H9 (cell line): Measurements from ENCODE around the gene NFASC. TPM values are rescaled to one million over a fixed set of nuclear protein-coding genes. Genes with fewer than 3 reads are reported as not detected.

Source experiments
- DNase-seq: peaks from one replicate; pipeline ENCODE4 v3.0.0-alpha.2; 2017
- H2AFZ ChIP-seq: one replicate; pipeline ENCODE4 v1.6.1; 2013; ENCODE audit warnings: mild to moderate bottlenecking, low read length, control low read depth, moderate library complexity
- H2AK5ac ChIP-seq: 2 replicates; pipeline ENCODE4 v1.6.1; 2013; ENCODE audit warnings: low read length, control low read depth, mixed read lengths; ENCODE audit not compliant: insufficient read length
- H2BK120ac ChIP-seq: one replicate; pipeline ENCODE4 v1.6.1; 2013; ENCODE audit warnings: low read depth, mild to moderate bottlenecking, low read length, control low read depth, inconsistent platforms; ENCODE audit not compliant: poor library complexity, severe bottlenecking
- H2BK12ac ChIP-seq: 2 replicates; pipeline ENCODE4 v1.6.1; 2013; ENCODE audit warnings: low read length, control low read depth, mixed read lengths, low read depth; ENCODE audit not compliant: insufficient read length
- H2BK15ac ChIP-seq: 2 replicates; pipeline ENCODE4 v1.6.1; 2013; ENCODE audit warnings: low read depth, low read length, control low read depth
- H2BK20ac ChIP-seq: one replicate; pipeline ENCODE4 v1.6.1; 2013; ENCODE audit warnings: low read depth, mild to moderate bottlenecking, low read length, control low read depth, inconsistent platforms; ENCODE audit not compliant: poor library complexity, severe bottlenecking
- H2BK5ac ChIP-seq: 2 replicates; pipeline ENCODE4 v1.6.1; 2013; ENCODE audit warnings: low read length, control low read depth, mixed read lengths; ENCODE audit not compliant: insufficient read length
- H3K14ac ChIP-seq: 2 replicates; pipeline ENCODE4 v1.6.1; 2013; ENCODE audit warnings: low read length, control low read depth; ENCODE audit not compliant: insufficient read depth
- H3K18ac ChIP-seq: 2 replicates; pipeline ENCODE4 v1.6.1; 2013; ENCODE audit warnings: low read depth, mild to moderate bottlenecking, mixed read lengths, low read length, control low read depth; ENCODE audit not compliant: insufficient read length
- H3K23ac ChIP-seq: 2 replicates; pipeline ENCODE4 v1.6.1; 2013; ENCODE audit warnings: low read length, control low read depth, mixed read lengths, low read depth; ENCODE audit not compliant: insufficient read length
- H3K23me2 ChIP-seq: 2 replicates; pipeline ENCODE4 v1.6.1; 2013; ENCODE audit warnings: low read depth, mild to moderate bottlenecking, mixed read lengths, low read length, control low read depth; ENCODE audit not compliant: insufficient read length, poor library complexity, severe bottlenecking
- H3K27ac ChIP-seq: 2 replicates; pipeline ENCODE4 v1.5.1; 2013; ENCODE audit warnings: low read length, control low read depth, mixed read lengths, low read depth; ENCODE audit not compliant: insufficient read length
- H3K27me3 ChIP-seq: 2 replicates; pipeline ENCODE4 v1.6.1; 2013; ENCODE audit warnings: low read length, control low read depth, inconsistent platforms; ENCODE audit not compliant: insufficient read depth
- H3K4ac ChIP-seq: 2 replicates; pipeline ENCODE4 v1.6.1; 2013; ENCODE audit warnings: low read depth, mild to moderate bottlenecking, control low read depth, inconsistent platforms, low read length, moderate library complexity
- H3K4me1 ChIP-seq: 2 replicates; pipeline ENCODE4 v1.6.1; 2013; ENCODE audit warnings: low read length, control low read depth, inconsistent platforms; ENCODE audit not compliant: insufficient read depth
- H3K4me2 ChIP-seq: 2 replicates; pipeline ENCODE4 v1.6.1; 2013; ENCODE audit warnings: low read length, control low read depth, mixed read lengths; ENCODE audit not compliant: insufficient read length, insufficient read depth
- H3K56ac ChIP-seq: 2 replicates; pipeline ENCODE4 v1.6.1; 2013; ENCODE audit warnings: low read depth, mild to moderate bottlenecking, mixed read lengths, low read length, control low read depth; ENCODE audit not compliant: insufficient read length
- H3K79me1 ChIP-seq: 2 replicates; pipeline ENCODE4 v1.6.1; 2013; ENCODE audit warnings: low read depth, mild to moderate bottlenecking, moderate library complexity, low read length, control low read depth, inconsistent platforms; ENCODE audit not compliant: insufficient read depth, poor library complexity, severe bottlenecking
- H3K79me2 ChIP-seq: 2 replicates; pipeline ENCODE4 v1.6.1; 2013; ENCODE audit warnings: low read length, control low read depth, inconsistent platforms; ENCODE audit not compliant: insufficient read depth
- H3K9ac ChIP-seq: 2 replicates; pipeline ENCODE4 v1.6.1; 2013; ENCODE audit warnings: low read length, control low read depth, mixed read lengths; ENCODE audit not compliant: insufficient read length; ENCODE audit errors: extremely low read depth
- H3K9me3 ChIP-seq: one replicate; pipeline ENCODE4 v1.6.1; 2013; ENCODE audit warnings: low read depth, low read length, inconsistent platforms; ENCODE audit not compliant: control insufficient read depth
- H3T11ph ChIP-seq: one replicate; pipeline ENCODE4 v1.6.1; 2013; ENCODE audit warnings: mild to moderate bottlenecking, low read length, control low read depth, inconsistent platforms
- H4K20me1 ChIP-seq: one replicate; pipeline ENCODE4 v1.6.1; 2013; ENCODE audit not compliant: control insufficient read depth, insufficient read length, insufficient read depth
- H4K5ac ChIP-seq: 2 replicates; pipeline ENCODE4 v1.6.1; 2013; ENCODE audit warnings: low read depth, mild to moderate bottlenecking, mixed read lengths, low read length, control low read depth; ENCODE audit not compliant: insufficient read length
- H4K8ac ChIP-seq: replicated peaks from 2 replicates; pipeline ENCODE4 v1.6.1; 2013; ENCODE audit warnings: low read length, control low read depth, mixed read lengths, low read depth; ENCODE audit not compliant: insufficient read length
- H4K91ac ChIP-seq: 2 replicates; pipeline ENCODE4 v1.6.1; 2013; ENCODE audit warnings: low read depth, mild to moderate bottlenecking, moderate library complexity, mixed read lengths, low read length, control low read depth; ENCODE audit not compliant: insufficient read length
- H3K27ac Mint-ChIP-seq, 3 experiments: 2 replicates in 2 of 3; 3 replicates in 1 of 3; pipeline ENCODE4 v1.8.0; 2020 to 2021; ENCODE audit warnings: mixed read lengths in 3 of 3, mild to moderate bottlenecking in 1 of 3, moderate library complexity in 1 of 3
- H3K27me3 Mint-ChIP-seq: 2 replicates; pipeline ENCODE4 v1.8.0; 2021; ENCODE audit warnings: low read depth, mild to moderate bottlenecking, moderate library complexity, mixed read lengths
- H3K36me3 Mint-ChIP-seq, 3 experiments: 2 replicates in 2 of 3; 3 replicates in 1 of 3; pipeline ENCODE4 v1.8.0; 2020 to 2021; ENCODE audit warnings: low read depth in 3 of 3, mixed read lengths in 3 of 3; ENCODE audit not compliant: insufficient read depth in 1 of 3
- H3K4me1 Mint-ChIP-seq, 2 experiments: 2 replicates each; pipeline ENCODE4 v1.8.0; 2020; ENCODE audit warnings: mixed read lengths in 2 of 2
- H3K4me3 Mint-ChIP-seq, 2 experiments: 2 replicates in 1 of 2; 3 replicates in 1 of 2; pipeline ENCODE4 v1.8.0; 2020 to 2021; ENCODE audit warnings: mild to moderate bottlenecking in 2 of 2, mixed read lengths in 2 of 2, moderate library complexity in 1 of 2
- H3K9me3 Mint-ChIP-seq, 2 experiments: 2 replicates in 1 of 2; 3 replicates in 1 of 2; pipeline ENCODE4 v1.8.0; 2020; ENCODE audit warnings: mild to moderate bottlenecking in 2 of 2, mixed read lengths in 2 of 2, moderate library complexity in 1 of 2
- WGBS: extraction: QIAGEN DNeasy Blood & Tissue Kit; methylation state at CpG from one replicate; pipeline ENCODE4 v1.1.7; 2013; ENCODE audit warnings: missing lambda C conversion rate, low lambda C conversion rate, mixed read lengths; ENCODE audit not compliant: insufficient read length; ENCODE audit errors: extremely low coverage; 5-methylcytosine and 5-hydroxymethylcytosine counted together
- total RNA-seq: library from RNA; stranded (reverse); gene quantifications from 2 replicates; pipeline ENCODE4 v1.2.1, GENCODE V29; 2021
- TF ChIP-seq, protein P1 (sequence below): fragments of 200-600 bp; sonication (generic); conservative IDR thresholded peaks from 3 replicates; pipeline ENCODE4 v1.8.0; 2021; ENCODE audit warnings: antibody characterized with exemption, mild to moderate bottlenecking

The NFASC gene
- total RNA-seq, 1 experiment from 2014 or later, result 5.0 TPM

DNA sequence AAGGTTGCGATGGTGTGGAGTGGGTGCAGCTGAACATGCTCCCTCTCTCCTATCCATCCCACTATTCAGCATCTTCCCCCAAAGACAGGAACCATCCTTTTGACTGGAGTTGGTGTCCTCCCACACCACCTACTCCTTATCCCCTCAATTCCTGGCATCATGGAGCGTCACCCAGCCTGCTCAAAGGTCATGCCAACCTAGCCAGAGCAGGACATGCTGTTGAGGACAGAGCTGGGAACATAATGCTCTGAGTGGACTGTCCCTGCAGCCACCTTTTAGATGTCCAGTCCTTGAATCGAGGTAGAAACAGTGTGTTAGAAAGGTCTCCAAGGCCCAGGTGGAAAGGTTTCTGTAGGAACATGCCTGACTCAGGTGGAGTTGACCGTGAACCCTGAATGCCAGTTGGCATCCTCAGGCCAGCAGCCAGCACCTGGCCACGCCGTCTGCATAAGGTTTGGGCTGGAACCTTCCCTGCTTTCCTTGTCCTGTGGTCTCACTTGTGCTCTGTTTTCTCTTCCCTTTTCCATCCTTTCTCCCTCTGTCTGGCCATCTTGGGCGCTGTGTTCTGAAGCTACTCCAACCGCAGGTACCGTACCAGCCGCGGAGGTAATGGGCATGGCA is 120.2 kb downstream of the NFASC start:
- Histone ChIP-seq H4K20me1 (no peaks in the 10 kb centered on the region), H2AK5ac (no peak overlapping the region), H3K23me2 (no peaks in the 10 kb centered on the region), H3K4ac (no peak overlapping the region), H3K4me2 (no peak overlapping the region), H4K8ac (no peak overlapping the region), H4K91ac (no peak overlapping the region), H2BK5ac (no peak overlapping the region), H3K14ac (no peak overlapping the region), H3K9ac (no peak overlapping the region), H3K18ac (no peak overlapping the region), H4K5ac (no peak overlapping the region), H2BK20ac (no peak overlapping the region), H3K56ac (no peak overlapping the region), H3K79me1 (no peaks in the 10 kb centered on the region), H3K9me3 (no peaks in the 10 kb centered on the region), H3K4me1 (peaks cover 4% of the 10 kb centered on the region; the same call in 1 of the 2 replicates), H3K27me3 (no peaks in the 10 kb centered on the region), H2BK120ac (no peak overlapping the region), H2BK15ac (no peak overlapping the region), H3K79me2 (no peaks in the 10 kb centered on the region), H2AFZ (no peak overlapping the region), H3K23ac (no peak overlapping the region), H3T11ph (no peak overlapping the region), H3K27ac (no peak overlapping the region), H2BK12ac (no peak overlapping the region)
- TF ChIP-seq, protein P1, sequence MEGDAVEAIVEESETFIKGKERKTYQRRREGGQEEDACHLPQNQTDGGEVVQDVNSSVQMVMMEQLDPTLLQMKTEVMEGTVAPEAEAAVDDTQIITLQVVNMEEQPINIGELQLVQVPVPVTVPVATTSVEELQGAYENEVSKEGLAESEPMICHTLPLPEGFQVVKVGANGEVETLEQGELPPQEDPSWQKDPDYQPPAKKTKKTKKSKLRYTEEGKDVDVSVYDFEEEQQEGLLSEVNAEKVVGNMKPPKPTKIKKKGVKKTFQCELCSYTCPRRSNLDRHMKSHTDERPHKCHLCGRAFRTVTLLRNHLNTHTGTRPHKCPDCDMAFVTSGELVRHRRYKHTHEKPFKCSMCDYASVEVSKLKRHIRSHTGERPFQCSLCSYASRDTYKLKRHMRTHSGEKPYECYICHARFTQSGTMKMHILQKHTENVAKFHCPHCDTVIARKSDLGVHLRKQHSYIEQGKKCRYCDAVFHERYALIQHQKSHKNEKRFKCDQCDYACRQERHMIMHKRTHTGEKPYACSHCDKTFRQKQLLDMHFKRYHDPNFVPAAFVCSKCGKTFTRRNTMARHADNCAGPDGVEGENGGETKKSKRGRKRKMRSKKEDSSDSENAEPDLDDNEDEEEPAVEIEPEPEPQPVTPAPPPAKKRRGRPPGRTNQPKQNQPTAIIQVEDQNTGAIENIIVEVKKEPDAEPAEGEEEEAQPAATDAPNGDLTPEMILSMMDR, result no peak
- Mint-ChIP-seq H3K27ac (0 out of 7 replicates have a peak overlapping the region, but pooled peaks of 1 of the 3 experiments have one; percentile 42), H3K4me1 (peaks cover 47 to 50% of the 10 kb centered on the region in 2 experiments), H3K27me3 (peaks cover 45% of the 10 kb centered on the region), H3K9me3 (no peaks in the 10 kb centered on the region; a peak in 1 of 5 replicates), H3K36me3 (no peaks in the 10 kb centered on the region; a peak in 1 of 7 replicates), H3K4me3 (peak overlapping the region in 1 of 2 experiments; percentile 64; a peak in 4 of 5 replicates)
- no CpG with 5 or more reads among the region's 11 CpGs for WGBS
- no peak for DNase-seq
